IPS-NIHi7 (cell line): Measurements from ENCODE around the gene FBXO44.

ENCODE experiments used
- DNase-seq: peaks from one replicate; pipeline ENCODE4 v3.0.0; 2012; ENCODE audit warnings: mixed read lengths; ENCODE audit errors: extremely low spot score

FBXO44 gene

GRCh38 chr1:11658542-11658941 lies 3.9 kb downstream of the FBXO44 start:
- no peak for DNase-seq

GRCh38 chr1:11659748-11660147 lies 5.1 kb downstream of the FBXO44 start:
- DNase-seq: no peak

GRCh38 chr1:11661103-11661502 lies 6.4 kb downstream of the FBXO44 start:
- no peak for DNase-seq

- DNase-seq: peak; percentile 51
These were observed 9.8 kb downstream of the FBXO44 start for GRCh38 chr1:11664336-11665065.

- DNase-seq: no peak
These were observed 13.8 kb downstream of the FBXO44 start for GRCh38 chr1:11668516-11668915.

GRCh38 chr1:11670747-11671146 lies 16.1 kb downstream of the FBXO44 start:
- no peak for DNase-seq

GRCh38 chr1:11671205-11671543 lies 16.5 kb downstream of the FBXO44 start:
- DNase-seq: no peak

- no peak for DNase-seq
These were observed 17.0 kb downstream of the FBXO44 start for GRCh38 chr1:11671544-11672286.

- DNase-seq: no peak
These were observed 18.6 kb downstream of the FBXO44 start for GRCh38 chr1:11673089-11673769.

GRCh38 chr1:11674488-11674887 lies 19.8 kb downstream of the FBXO44 start:
- no peak for DNase-seq

- no peak for DNase-seq
These were observed 20.6 kb downstream of the FBXO44 start for GRCh38 chr1:11675325-11675724.

GRCh38 chr1:11676386-11677103 lies 21.9 kb downstream of the FBXO44 start:
- no peak for DNase-seq

GRCh38 chr1:11678442-11678841 lies 23.8 kb downstream of the FBXO44 start:
- DNase-seq: no peak

GRCh38 chr1:11680270-11681070 lies 25.8 kb downstream of the FBXO44 start:
- no peak for DNase-seq

GRCh38 chr1:11681071-11681771 lies 26.5 kb downstream of the FBXO44 start, which contains the start of gene MAD2L2:
TSS of gene MAD2L2 (minus strand) at chr1:11681148. CDS start at chr1:11680601, 547 bp downstream.
- peak; percentile 92 for DNase-seq

- peak; percentile 69 for DNase-seq
These were observed 27.7 kb downstream of the FBXO44 start for GRCh38 chr1:11682287-11682771.

- no peak for DNase-seq
These were observed 28.1 kb downstream of the FBXO44 start for GRCh38 chr1:11682799-11683198.

GRCh38 chr1:11684070-11684469 lies 29.4 kb downstream of the FBXO44 start:
- no peak for DNase-seq

GRCh38 chr1:11685210-11685752 lies 30.6 kb downstream of the FBXO44 start:
- no peak for DNase-seq

- no peak for DNase-seq
These were observed 33.8 kb downstream of the FBXO44 start for GRCh38 chr1:11688506-11688905.
